GM10248 (cell line): ENCODE results near the gene CTPS2.
"Not testable (repeated sequence)": the region's sequence is repeated elsewhere in the genome, so short reads cannot be mapped to it uniquely, and the experiment has no call there.

Experiments
- CTCF ChIA-PET: fragments of 300-600 bp; sonication (Branson Sonifier 250); formaldehyde crosslinking; extraction: SDS; loops from one replicate; lab custom pipeline; 2021; ENCODE audit warnings: antibody characterized with exemption; lab: Yijun Ruan, JAX
- POLR2A ChIA-PET: fragments of 350-650 bp; sonication (Branson Sonifier 250); formaldehyde crosslinking; extraction: SDS; loops from one replicate; lab custom pipeline; 2020; ENCODE audit warnings: antibody characterized with exemption; lab: Yijun Ruan, JAX
- DNase-seq: peaks from one replicate; pipeline ENCODE4 v3.0.0; 2012; ENCODE audit errors: extremely low spot score
- TF ChIP-seq, protein P1 (sequence below): IDR thresholded peaks from 2 replicates; pipeline ENCODE4 v1.5.1; 2012; ENCODE audit warnings: mild to moderate bottlenecking, low read depth; ENCODE audit errors: extremely low read depth, missing control alignments, control extremely low read depth

Gene CTPS2

GRCh38 chrX:16619024-16619423 is 93.4 kb downstream of the CTPS2 start:
- TF ChIP-seq, protein P1, sequence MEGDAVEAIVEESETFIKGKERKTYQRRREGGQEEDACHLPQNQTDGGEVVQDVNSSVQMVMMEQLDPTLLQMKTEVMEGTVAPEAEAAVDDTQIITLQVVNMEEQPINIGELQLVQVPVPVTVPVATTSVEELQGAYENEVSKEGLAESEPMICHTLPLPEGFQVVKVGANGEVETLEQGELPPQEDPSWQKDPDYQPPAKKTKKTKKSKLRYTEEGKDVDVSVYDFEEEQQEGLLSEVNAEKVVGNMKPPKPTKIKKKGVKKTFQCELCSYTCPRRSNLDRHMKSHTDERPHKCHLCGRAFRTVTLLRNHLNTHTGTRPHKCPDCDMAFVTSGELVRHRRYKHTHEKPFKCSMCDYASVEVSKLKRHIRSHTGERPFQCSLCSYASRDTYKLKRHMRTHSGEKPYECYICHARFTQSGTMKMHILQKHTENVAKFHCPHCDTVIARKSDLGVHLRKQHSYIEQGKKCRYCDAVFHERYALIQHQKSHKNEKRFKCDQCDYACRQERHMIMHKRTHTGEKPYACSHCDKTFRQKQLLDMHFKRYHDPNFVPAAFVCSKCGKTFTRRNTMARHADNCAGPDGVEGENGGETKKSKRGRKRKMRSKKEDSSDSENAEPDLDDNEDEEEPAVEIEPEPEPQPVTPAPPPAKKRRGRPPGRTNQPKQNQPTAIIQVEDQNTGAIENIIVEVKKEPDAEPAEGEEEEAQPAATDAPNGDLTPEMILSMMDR: no peak
- DNase-seq: no peak
- CTCF ChIA-PET: no interaction called here
- POLR2A ChIA-PET: no interaction called here

- no peak for DNase-seq
- CTCF ChIA-PET: no interaction called here
- POLR2A ChIA-PET: no interaction called here
- TF ChIP-seq, protein P1: no peak
These were observed 94.0 kb downstream of the CTPS2 start for GRCh38 chrX:16618422-16618821.

DNA sequence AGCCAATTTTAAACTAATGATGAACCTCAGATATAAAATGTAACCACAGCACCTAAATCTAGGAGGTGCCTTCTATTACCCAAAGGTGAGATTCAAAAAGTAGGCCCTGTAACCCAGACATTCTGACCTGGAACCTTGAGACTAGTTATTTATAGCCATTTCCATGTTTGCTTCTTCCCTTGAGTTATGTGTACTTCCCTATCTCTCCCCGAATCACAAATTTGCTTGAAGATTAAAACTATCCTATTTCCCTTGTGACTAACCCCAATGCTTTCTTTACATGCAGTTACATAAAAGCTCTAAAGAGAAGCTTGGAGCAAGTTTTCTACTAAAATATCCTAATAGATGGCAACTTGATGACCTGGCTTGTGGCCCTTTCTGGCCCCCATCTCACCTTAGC is 95.1 kb downstream of the CTPS2 start:
- TF ChIP-seq, protein P1: no peak
- CTCF ChIA-PET: interaction anchor here (1.0 kb wide), 1 partner anchor 11 kb away, joined by 3 read pairs; no protein-coding TSS in a partner anchor
- DNase-seq: no peak
- POLR2A ChIA-PET: no interaction called here

GRCh38 chrX:16612257-16612897 is 100.1 kb downstream of the CTPS2 start:
- ChIA-PET POLR2A (no interaction called here), CTCF (no interaction called here)
- TF ChIP-seq, protein P1: no peak
- no peak for DNase-seq

- DNase-seq, POLR2A ChIA-PET, CTCF ChIA-PET: not testable (repeated sequence)
These were observed 101.8 kb downstream of the CTPS2 start for GRCh38 chrX:16610654-16611053.

DNA sequence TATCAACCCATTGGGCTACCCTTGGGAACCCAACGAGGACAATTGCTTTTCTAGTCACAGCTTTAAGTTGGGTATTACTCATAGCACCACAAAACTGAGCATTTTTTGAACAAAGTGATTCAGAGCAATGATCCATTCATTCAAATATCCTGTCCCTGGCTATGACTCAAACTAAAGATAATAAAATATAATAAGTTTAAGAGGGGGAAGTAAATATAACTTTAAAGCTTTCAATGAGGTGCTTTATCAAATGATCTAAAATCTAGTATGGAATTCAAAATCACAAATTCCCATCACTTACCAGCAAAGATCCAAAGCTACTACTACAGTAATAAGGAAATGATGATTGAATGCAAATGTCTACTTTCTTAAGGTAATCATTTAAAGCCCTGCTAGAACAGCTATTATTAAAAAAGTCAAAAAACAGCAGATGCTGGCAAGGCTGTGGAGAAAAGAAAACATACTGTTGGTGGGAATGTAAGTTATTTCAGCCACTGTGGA is 102.3 kb downstream of the CTPS2 start:
- ChIA-PET CTCF (no interaction called here), POLR2A (no interaction called here)
- DNase-seq: no peak
- TF ChIP-seq, protein P1: no peak

- CTCF ChIA-PET: interaction anchor here (0.6 to 1.4 kb wide), 2 partner anchors 11 to 1108 kb away, joined by 3 read pairs; no protein-coding TSS in a partner anchor
- no peak for DNase-seq
These were observed 106.2 kb downstream of the CTPS2 start for GRCh38 chrX:16606142-16606720.

More at GRCh38 chrX:16606142-16606720, 106.2 kb downstream of the CTPS2 start:
- POLR2A ChIA-PET: no interaction called here
- TF ChIP-seq, protein P1: no peak
